Activated naive CD4-positive, alpha-beta T cell treated with anti-CD3 and anti-CD28 coated beads, Interleukin-2, amount 10 ng/mL, durations not matched to agents 7 days and 5 days (primary cell): ENCODE data around the gene RIMS4.

Experiments used
- CTCF ChIA-PET: fragments of 350-600 bp; sonication (Branson Sonifier 250); formaldehyde crosslinking; loops from one replicate; lab custom pipeline; 2021; ENCODE audit warnings: antibody characterized with exemption; lab: Charles Lee
- DNase-seq: peaks from one replicate; pipeline ENCODE4 v3.0.0-alpha.2; 2020
- H3K27ac Mint-ChIP-seq: one replicate; pipeline ENCODE4 v1.8.0; 2021; ENCODE audit warnings: mild to moderate bottlenecking, moderate library complexity, mixed read lengths
- H3K27me3 Mint-ChIP-seq: one replicate; pipeline ENCODE4 v1.8.0; 2021; ENCODE audit warnings: mild to moderate bottlenecking, mixed read lengths
- H3K36me3 Mint-ChIP-seq: one replicate; pipeline ENCODE4 v1.8.0; 2021; ENCODE audit warnings: mixed read lengths
- H3K4me1 Mint-ChIP-seq: one replicate; pipeline ENCODE4 v1.8.0; 2021; ENCODE audit warnings: mixed read lengths
- H3K4me3 Mint-ChIP-seq: one replicate; pipeline ENCODE4 v1.8.0; 2021; ENCODE audit warnings: mild to moderate bottlenecking, moderate library complexity, mixed read lengths
- H3K9me3 Mint-ChIP-seq: one replicate; pipeline ENCODE4 v1.8.0; 2021; ENCODE audit warnings: mixed read lengths

Gene RIMS4

GRCh38 chr20:44727651-44728050, 82.7 kb downstream of the RIMS4 start:
- Mint-ChIP-seq H3K27ac (no peak overlapping the region), H3K9me3 (no peaks in the 10 kb centered on the region), H3K4me1 (peaks cover 8% of the 10 kb centered on the region), H3K36me3 (no peaks in the 10 kb centered on the region), H3K4me3 (no peak overlapping the region), H3K27me3 (no peaks in the 10 kb centered on the region)
- no peak for DNase-seq
- CTCF ChIA-PET: no interaction called here

DNA sequence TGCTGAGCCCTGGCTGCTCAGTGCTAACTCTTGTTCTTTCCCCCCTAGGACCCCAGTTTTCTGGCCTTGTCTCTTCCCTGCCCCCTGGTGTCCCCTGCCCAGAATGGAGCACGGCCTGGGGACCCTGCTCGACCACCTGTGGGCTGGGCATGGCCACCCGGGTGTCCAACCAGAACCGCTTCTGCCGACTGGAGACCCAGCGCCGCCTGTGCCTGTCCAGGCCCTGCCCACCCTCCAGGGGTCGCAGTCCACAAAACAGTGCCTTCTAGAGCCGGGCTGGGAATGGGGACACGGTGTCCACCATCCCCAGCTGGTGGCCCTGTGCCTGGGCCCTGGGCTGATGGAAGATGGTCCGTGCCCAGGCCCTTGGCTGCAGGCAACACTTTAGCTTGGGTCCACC, 83.3 kb downstream of the RIMS4 start:
- no peaks in the 10 kb centered on the region for H3K27me3 Mint-ChIP-seq
- CTCF ChIA-PET: no interaction called here
- no peak overlapping the region for H3K4me3 Mint-ChIP-seq
- H3K27ac Mint-ChIP-seq: no peak overlapping the region
- H3K9me3 Mint-ChIP-seq: no peaks in the 10 kb centered on the region
- no peak for DNase-seq
- H3K36me3 Mint-ChIP-seq: no peaks in the 10 kb centered on the region
- peaks cover 4% of the 10 kb centered on the region for H3K4me1 Mint-ChIP-seq

- no peak overlapping the region for H3K4me3 Mint-ChIP-seq
- CTCF ChIA-PET: no interaction called here
- H3K9me3 Mint-ChIP-seq: no peaks in the 10 kb centered on the region
Observed at GRCh38 chr20:44725837-44726236, 84.5 kb downstream of the RIMS4 start.

DNA sequence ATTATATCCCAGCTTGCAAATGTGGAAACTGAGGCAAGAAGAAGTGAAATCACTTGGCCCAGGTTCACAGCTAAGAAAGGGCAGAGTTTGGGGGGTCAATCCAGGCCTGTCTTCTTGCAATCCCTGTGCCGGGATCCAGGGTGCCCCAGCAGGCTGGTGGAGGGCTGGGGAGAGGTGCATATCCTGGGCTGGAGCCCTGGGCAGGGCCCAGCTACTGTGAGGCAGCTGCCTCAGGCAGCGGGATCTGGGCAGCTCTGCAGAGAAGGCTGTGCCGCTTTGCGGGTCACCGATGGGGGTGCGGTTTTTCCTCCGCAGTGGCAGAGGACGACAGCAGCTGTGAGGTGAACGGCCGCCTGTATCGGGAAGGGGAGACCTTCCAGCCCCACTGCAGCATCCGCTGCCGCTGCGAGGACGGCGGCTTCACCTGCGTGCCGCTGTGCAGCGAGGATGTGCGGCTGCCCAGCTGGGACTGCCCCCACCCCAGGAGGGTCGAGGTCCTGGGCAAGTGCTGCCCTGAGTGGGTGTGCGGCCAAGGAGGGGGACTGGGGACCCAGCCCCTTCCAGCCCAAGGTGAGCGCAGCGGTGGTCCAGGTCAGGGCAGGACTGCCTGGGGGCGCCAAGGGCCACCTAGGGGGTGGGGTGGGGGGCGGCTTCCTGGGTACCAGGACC, 85.8 kb downstream of the RIMS4 start:
- peaks cover 4% of the 10 kb centered on the region for H3K4me1 Mint-ChIP-seq
- no peak overlapping the region for H3K4me3 Mint-ChIP-seq
- no peak for DNase-seq
- H3K27me3 Mint-ChIP-seq: no peaks in the 10 kb centered on the region
- H3K27ac Mint-ChIP-seq: no peak overlapping the region
- no peaks in the 10 kb centered on the region for H3K9me3 Mint-ChIP-seq
- CTCF ChIA-PET: no interaction called here
- H3K36me3 Mint-ChIP-seq: no peaks in the 10 kb centered on the region

More at GRCh38 chr20:44725837-44726236, 84.5 kb downstream of the RIMS4 start:
- H3K36me3 Mint-ChIP-seq: no peaks in the 10 kb centered on the region
- peaks cover 4% of the 10 kb centered on the region for H3K4me1 Mint-ChIP-seq
- no peaks in the 10 kb centered on the region for H3K27me3 Mint-ChIP-seq
- no peak overlapping the region for H3K27ac Mint-ChIP-seq
- no peak for DNase-seq

GRCh38 chr20:44723798-44724362, 86.5 kb downstream of the RIMS4 start:
- Mint-ChIP-seq H3K4me1 (peaks cover 4% of the 10 kb centered on the region), H3K27me3 (no peaks in the 10 kb centered on the region), H3K36me3 (no peaks in the 10 kb centered on the region), H3K4me3 (no peak overlapping the region), H3K27ac (no peak overlapping the region), H3K9me3 (no peaks in the 10 kb centered on the region)
- no peak for DNase-seq
- CTCF ChIA-PET: interaction anchor here (1.1 kb wide), 1 partner anchor 335 kb away, joined by 3 read pairs; no protein-coding TSS in a partner anchor

GRCh38 chr20:44723391-44723790, 87.0 kb downstream of the RIMS4 start:
- Mint-ChIP-seq H3K36me3 (no peaks in the 10 kb centered on the region), H3K27ac (no peak overlapping the region), H3K4me3 (no peak overlapping the region), H3K27me3 (no peaks in the 10 kb centered on the region), H3K4me1 (peaks cover 4% of the 10 kb centered on the region), H3K9me3 (no peaks in the 10 kb centered on the region)
- CTCF ChIA-PET: interaction anchor here (1.1 kb wide), 1 partner anchor 335 kb away, joined by 3 read pairs; no protein-coding TSS in a partner anchor
- DNase-seq: no peak

- H3K27me3 Mint-ChIP-seq: no peaks in the 10 kb centered on the region
- peaks cover 4% of the 10 kb centered on the region for H3K4me1 Mint-ChIP-seq
- H3K4me3 Mint-ChIP-seq: no peak overlapping the region
- H3K27ac Mint-ChIP-seq: no peak overlapping the region
- CTCF ChIA-PET: interaction anchor here (1.1 kb wide), 1 partner anchor 334 kb away, joined by 3 read pairs; no protein-coding TSS in a partner anchor
- no peaks in the 10 kb centered on the region for H3K9me3 Mint-ChIP-seq
- no peaks in the 10 kb centered on the region for H3K36me3 Mint-ChIP-seq
- DNase-seq: no peak
Observed at GRCh38 chr20:44722990-44723389, 87.4 kb downstream of the RIMS4 start.

- no peak overlapping the region for H3K4me3 Mint-ChIP-seq
- peaks cover 4% of the 10 kb centered on the region for H3K4me1 Mint-ChIP-seq
- CTCF ChIA-PET: interaction anchor here (1.6 kb wide), 1 partner anchor 36 kb away, joined by 3 read pairs; no protein-coding TSS in a partner anchor
- no peaks in the 10 kb centered on the region for H3K9me3 Mint-ChIP-seq
- DNase-seq: no peak
- H3K27me3 Mint-ChIP-seq: no peaks in the 10 kb centered on the region
- H3K36me3 Mint-ChIP-seq: no peaks in the 10 kb centered on the region
- no peak overlapping the region for H3K27ac Mint-ChIP-seq
Observed at GRCh38 chr20:44721785-44722054, 88.6 kb downstream of the RIMS4 start.

- Mint-ChIP-seq H3K36me3 (no peaks in the 10 kb centered on the region), H3K4me3 (no peak overlapping the region), H3K27me3 (no peaks in the 10 kb centered on the region), H3K9me3 (no peaks in the 10 kb centered on the region), H3K4me1 (peaks cover 4% of the 10 kb centered on the region), H3K27ac (no peak overlapping the region)
- CTCF ChIA-PET: interaction anchor here (1.6 kb wide), 1 partner anchor 36 kb away, joined by 3 read pairs; no protein-coding TSS in a partner anchor
- no peak for DNase-seq
Observed at GRCh38 chr20:44720997-44721784, 89.2 kb downstream of the RIMS4 start.

DNA sequence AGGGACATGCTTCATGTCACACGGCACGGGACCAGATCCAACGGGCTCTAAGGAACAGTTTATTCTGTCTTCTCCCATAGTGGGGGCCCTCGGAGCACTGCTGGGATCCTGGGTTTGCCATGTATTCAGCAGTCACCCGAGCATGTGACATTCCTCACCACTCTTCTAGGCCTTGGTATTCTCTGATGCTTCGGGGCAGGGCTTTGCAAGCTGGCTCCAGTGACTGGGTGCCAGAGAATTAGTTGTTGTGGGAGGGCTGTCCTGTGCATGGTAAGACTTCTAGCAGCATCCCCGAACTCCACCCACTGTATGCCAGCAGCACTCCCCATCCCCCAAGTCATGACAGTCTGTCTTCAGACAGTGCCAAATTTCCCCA, 89.7 kb downstream of the RIMS4 start:
- peaks cover 4% of the 10 kb centered on the region for H3K4me1 Mint-ChIP-seq
- no peak overlapping the region for H3K27ac Mint-ChIP-seq
- H3K36me3 Mint-ChIP-seq: no peaks in the 10 kb centered on the region
- H3K27me3 Mint-ChIP-seq: no peaks in the 10 kb centered on the region
- CTCF ChIA-PET: interaction anchor here (1.6 kb wide), 1 partner anchor 35 kb away, joined by 3 read pairs; no protein-coding TSS in a partner anchor
- H3K9me3 Mint-ChIP-seq: no peaks in the 10 kb centered on the region
- no peak for DNase-seq
- H3K4me3 Mint-ChIP-seq: no peak overlapping the region

GRCh38 chr20:44719841-44720240, 90.5 kb downstream of the RIMS4 start:
- Mint-ChIP-seq H3K9me3 (no peaks in the 10 kb centered on the region), H3K4me3 (no peak overlapping the region), H3K4me1 (peaks cover 4% of the 10 kb centered on the region), H3K27ac (no peak overlapping the region), H3K36me3 (no peaks in the 10 kb centered on the region), H3K27me3 (no peaks in the 10 kb centered on the region)
- CTCF ChIA-PET: interaction anchor here (1.6 kb wide), 1 partner anchor 35 kb away, joined by 3 read pairs; no protein-coding TSS in a partner anchor
- no peak for DNase-seq

DNA sequence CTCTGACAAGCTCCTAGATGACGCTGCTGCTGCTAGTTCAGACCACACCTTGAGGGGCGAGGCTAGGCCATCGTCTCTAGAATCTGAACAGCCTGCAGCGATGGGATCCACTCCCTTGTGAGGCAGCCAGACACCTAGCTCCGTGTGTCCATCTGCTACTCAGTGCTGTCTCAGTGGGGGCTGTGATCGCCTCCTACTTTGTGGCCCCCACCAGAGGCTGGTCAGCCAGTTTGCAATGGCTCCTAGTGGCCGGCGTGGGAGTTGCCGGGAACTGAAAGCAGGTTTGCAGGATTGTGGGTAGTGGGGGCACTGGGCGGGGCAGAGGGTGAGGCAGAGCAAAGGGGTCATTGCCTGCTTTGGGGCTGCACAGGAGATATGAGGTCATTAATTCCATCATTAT, 92.4 kb downstream of the RIMS4 start:
- no peak overlapping the region for H3K4me3 Mint-ChIP-seq
- peaks cover 9% of the 10 kb centered on the region for H3K27me3 Mint-ChIP-seq
- no peaks in the 10 kb centered on the region for H3K36me3 Mint-ChIP-seq
- H3K4me1 Mint-ChIP-seq: no peaks in the 10 kb centered on the region
- CTCF ChIA-PET: interaction anchor here (1.3 kb wide), 1 partner anchor 35 kb away, joined by 3 read pairs; no protein-coding TSS in a partner anchor
- no peak for DNase-seq
- H3K9me3 Mint-ChIP-seq: no peaks in the 10 kb centered on the region
- H3K27ac Mint-ChIP-seq: no peak overlapping the region

- no peaks in the 10 kb centered on the region for H3K4me1 Mint-ChIP-seq
- H3K9me3 Mint-ChIP-seq: no peaks in the 10 kb centered on the region
- no peak overlapping the region for H3K27ac Mint-ChIP-seq
- CTCF ChIA-PET: interaction anchor here (1.4 kb wide), 1 partner anchor 151 kb away, joined by 3 read pairs; no protein-coding TSS in a partner anchor
- no peak overlapping the region for H3K4me3 Mint-ChIP-seq
- H3K27me3 Mint-ChIP-seq: peaks cover 15% of the 10 kb centered on the region
- H3K36me3 Mint-ChIP-seq: no peaks in the 10 kb centered on the region
- no peak for DNase-seq
Observed at GRCh38 chr20:44716309-44717106, 93.8 kb downstream of the RIMS4 start.
